Nephron (organoid): ENCODE data around the gene LDLR.
"Not testable (repeated sequence)": the region's sequence is repeated elsewhere in the genome, so short reads cannot be mapped to it uniquely, and the experiment has no call there.

Experiments
- H3K27ac Mint-ChIP-seq, 3 experiments: 2 replicates each; pipeline ENCODE4 v1.8.0; 2020; ENCODE audit warnings: mixed read lengths in 3 of 3, mild to moderate bottlenecking in 2 of 3, moderate library complexity in 1 of 3
- H3K27me3 Mint-ChIP-seq: 2 replicates; pipeline ENCODE4 v1.8.0; 2021; ENCODE audit warnings: low read depth, mild to moderate bottlenecking, moderate library complexity, mixed read lengths
- H3K36me3 Mint-ChIP-seq: 2 replicates; pipeline ENCODE4 v1.8.0; 2020; ENCODE audit warnings: low read depth, mixed read lengths
- H3K4me1 Mint-ChIP-seq: 2 replicates; pipeline ENCODE4 v1.8.0; 2020; ENCODE audit warnings: mixed read lengths
- H3K4me3 Mint-ChIP-seq, 3 experiments: 2 replicates each; pipeline ENCODE4 v1.8.0; 2020; ENCODE audit warnings: mild to moderate bottlenecking in 3 of 3, mixed read lengths in 3 of 3, moderate library complexity in 2 of 3
- H3K9me3 Mint-ChIP-seq: 2 replicates; pipeline ENCODE4 v1.8.0; 2020; ENCODE audit warnings: mixed read lengths
- TF ChIP-seq, protein P1 (sequence below), 3 experiments: fragments of 200-600 bp; sonication (generic); IDR thresholded peaks; one replicate each; pipeline ENCODE4 v1.5.0; 2021; ENCODE audit warnings: antibody characterized with exemption in 3 of 3; ENCODE audit not compliant: unreplicated experiment in 3 of 3

The LDLR gene

DNA sequence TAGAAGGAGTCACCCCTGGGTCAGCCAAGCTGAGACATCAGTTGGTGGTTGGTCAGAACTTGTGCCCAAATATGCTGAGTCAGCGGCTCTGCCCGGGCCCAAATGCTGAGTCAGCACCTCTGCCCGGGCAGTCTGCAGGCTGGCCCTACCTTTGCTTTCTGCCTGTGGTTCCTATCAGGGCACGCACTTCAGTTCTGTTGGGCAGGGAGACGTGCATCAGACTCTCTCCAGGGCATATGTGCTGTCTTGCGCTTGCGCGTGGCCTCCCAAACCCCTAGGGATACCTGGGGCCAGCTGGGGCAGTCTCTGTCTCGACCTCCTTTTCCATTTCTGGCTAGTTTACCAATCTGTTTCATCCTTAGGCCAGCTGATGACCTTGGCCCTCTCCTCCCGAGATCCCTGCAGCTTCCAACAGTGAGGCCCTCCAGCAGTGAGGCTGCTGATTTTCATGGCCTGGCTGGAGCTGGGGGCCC is 24.4 kb upstream of the LDLR start:
- Mint-ChIP-seq H3K36me3 (peaks cover 60% of the 10 kb centered on the region), H3K27ac (peak overlapping the region; percentile 56 to 88 (median 64)), H3K4me1 (peaks cover 4% of the 10 kb centered on the region), H3K27me3 (no peaks in the 10 kb centered on the region), H3K4me3 (no peak overlapping the region), H3K9me3 (peaks cover 4% of the 10 kb centered on the region)
- TF ChIP-seq, protein P1, sequence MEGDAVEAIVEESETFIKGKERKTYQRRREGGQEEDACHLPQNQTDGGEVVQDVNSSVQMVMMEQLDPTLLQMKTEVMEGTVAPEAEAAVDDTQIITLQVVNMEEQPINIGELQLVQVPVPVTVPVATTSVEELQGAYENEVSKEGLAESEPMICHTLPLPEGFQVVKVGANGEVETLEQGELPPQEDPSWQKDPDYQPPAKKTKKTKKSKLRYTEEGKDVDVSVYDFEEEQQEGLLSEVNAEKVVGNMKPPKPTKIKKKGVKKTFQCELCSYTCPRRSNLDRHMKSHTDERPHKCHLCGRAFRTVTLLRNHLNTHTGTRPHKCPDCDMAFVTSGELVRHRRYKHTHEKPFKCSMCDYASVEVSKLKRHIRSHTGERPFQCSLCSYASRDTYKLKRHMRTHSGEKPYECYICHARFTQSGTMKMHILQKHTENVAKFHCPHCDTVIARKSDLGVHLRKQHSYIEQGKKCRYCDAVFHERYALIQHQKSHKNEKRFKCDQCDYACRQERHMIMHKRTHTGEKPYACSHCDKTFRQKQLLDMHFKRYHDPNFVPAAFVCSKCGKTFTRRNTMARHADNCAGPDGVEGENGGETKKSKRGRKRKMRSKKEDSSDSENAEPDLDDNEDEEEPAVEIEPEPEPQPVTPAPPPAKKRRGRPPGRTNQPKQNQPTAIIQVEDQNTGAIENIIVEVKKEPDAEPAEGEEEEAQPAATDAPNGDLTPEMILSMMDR (IDR thresholded peaks at IDR 0.05; ENCODE audit: unreplicated experiment in 3 of 3) = no peak

DNA sequence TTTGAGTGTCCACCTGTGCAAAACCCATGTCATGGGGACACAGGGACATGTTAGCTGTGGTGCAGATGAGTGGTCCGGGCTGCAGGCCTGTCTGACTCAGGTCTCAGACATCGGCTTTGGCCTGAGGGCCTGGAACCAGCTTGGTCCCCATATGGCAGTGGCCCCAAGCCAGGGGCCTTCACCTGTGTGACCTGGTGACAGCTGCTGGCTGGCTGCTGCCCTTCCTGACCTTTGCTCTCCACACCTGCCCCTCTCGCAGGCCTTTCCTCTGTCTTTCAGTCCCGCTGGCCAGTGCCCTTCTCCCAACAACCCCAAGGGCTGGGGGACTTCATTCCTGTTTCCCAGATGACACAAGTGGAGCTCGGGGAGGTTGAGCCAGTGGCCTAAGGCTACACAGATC is 22.9 kb upstream of the LDLR start:
- Mint-ChIP-seq H3K27me3 (no peaks in the 10 kb centered on the region), H3K4me3 (no peak overlapping the region), H3K27ac (no peak overlapping the region), H3K4me1 (peaks cover 4% of the 10 kb centered on the region), H3K36me3 (peaks cover 50% of the 10 kb centered on the region), H3K9me3 (peaks cover 4% of the 10 kb centered on the region)
- TF ChIP-seq, protein P1 (IDR thresholded peaks at IDR 0.05; ENCODE audit: unreplicated experiment in 3 of 3) = no peak

DNA sequence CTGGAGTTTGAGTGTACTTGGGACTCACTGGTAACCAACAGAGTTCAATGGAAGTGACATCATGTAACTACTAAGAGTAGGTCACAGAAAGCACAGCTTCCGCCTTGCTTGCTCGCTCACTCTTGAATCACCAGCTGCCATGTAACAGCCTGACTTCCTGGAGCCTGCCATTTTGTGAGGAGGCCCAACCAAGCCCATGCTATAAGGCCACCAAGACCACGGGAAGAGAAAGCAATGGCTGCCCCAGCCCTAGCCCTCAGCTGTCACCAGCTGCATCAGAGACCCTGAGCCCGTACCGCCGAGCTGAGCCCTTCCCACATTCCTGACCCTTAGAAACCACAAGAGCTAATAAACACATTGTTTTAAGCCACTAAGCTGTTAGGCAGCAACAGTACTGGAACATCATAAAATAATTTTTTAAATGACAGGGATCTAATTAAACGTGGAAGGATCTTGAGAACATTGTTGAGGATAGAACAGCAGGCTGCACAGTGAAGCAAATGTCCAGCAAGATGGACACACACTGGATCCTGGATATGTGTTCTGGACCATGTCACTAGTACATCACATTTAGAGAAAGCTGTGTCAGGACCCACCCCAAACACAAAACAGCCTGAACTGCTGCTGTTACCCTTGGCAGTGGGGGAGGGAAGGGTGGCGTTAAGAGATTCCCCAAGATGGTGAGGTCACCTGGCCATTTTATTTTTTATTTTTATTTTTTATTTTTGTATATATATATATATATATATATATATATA is 21.7 kb upstream of the LDLR start:
- H3K4me3 Mint-ChIP-seq = no peak overlapping the region
- H3K36me3 Mint-ChIP-seq = peaks cover 42% of the 10 kb centered on the region
- TF ChIP-seq, protein P1 (IDR thresholded peaks at IDR 0.05; ENCODE audit: unreplicated experiment in 3 of 3) = no peak
- H3K9me3 Mint-ChIP-seq = peaks cover 4% of the 10 kb centered on the region
- H3K4me1 Mint-ChIP-seq = peaks cover 4% of the 10 kb centered on the region
- H3K27ac Mint-ChIP-seq = no peak overlapping the region
- no peaks in the 10 kb centered on the region for H3K27me3 Mint-ChIP-seq

DNA sequence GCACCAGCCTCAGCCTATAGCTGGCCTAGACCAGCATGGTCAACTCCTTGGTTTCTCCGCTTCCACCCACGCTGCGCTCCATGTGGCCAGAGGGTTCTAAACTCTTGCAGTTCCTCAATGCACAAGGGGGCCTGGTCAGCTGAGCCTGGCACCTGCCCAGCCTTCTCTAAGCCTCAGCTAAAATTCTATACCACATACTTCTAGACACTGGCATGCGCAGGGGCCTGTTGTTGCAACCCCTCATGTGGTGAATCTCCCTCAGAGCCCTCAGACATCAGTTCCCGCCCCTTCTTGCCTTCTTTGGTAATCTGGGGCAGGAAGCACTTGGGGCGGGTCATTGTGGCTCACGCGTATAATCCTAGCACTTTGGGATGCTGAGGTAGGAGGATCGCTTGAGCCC is 19.7 kb upstream of the LDLR start:
- no peak overlapping the region for H3K4me3 Mint-ChIP-seq
- H3K27me3 Mint-ChIP-seq = no peaks in the 10 kb centered on the region
- no peak overlapping the region for H3K27ac Mint-ChIP-seq
- H3K9me3 Mint-ChIP-seq = peaks cover 4% of the 10 kb centered on the region
- peaks cover 38% of the 10 kb centered on the region for H3K36me3 Mint-ChIP-seq
- TF ChIP-seq, protein P1 (IDR thresholded peaks at IDR 0.05; ENCODE audit: unreplicated experiment in 3 of 3) = no peak
- peaks cover 4% of the 10 kb centered on the region for H3K4me1 Mint-ChIP-seq

DNA sequence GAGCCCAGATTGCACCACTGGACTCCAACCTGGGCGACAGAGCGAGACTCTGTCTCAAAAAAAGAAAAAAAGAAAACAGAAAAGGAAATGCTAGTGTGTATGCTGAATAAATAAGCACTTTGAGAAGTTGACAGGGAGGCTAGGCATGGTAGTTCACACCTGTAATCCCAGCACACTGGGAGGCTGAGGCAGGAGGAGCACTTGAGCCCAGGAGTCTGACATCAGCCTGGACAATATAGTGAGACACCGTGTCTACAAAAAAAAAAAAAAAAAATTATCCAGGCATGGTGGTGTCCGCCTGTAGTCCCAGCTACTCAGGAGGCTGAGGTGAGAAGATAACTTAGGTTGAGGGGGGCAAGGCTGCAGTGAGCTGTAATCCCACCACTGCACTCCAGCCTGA is 19.1 kb upstream of the LDLR start:
- H3K27me3 Mint-ChIP-seq = no peaks in the 10 kb centered on the region
- peaks cover 2% of the 10 kb centered on the region for H3K4me1 Mint-ChIP-seq
- TF ChIP-seq, protein P1 (IDR thresholded peaks at IDR 0.05; ENCODE audit: unreplicated experiment in 3 of 3) = no peak
- H3K36me3 Mint-ChIP-seq = peaks cover 33% of the 10 kb centered on the region
- peaks cover 4% of the 10 kb centered on the region for H3K9me3 Mint-ChIP-seq
- H3K4me3 Mint-ChIP-seq = no peak overlapping the region
- H3K27ac Mint-ChIP-seq = no peak overlapping the region

DNA sequence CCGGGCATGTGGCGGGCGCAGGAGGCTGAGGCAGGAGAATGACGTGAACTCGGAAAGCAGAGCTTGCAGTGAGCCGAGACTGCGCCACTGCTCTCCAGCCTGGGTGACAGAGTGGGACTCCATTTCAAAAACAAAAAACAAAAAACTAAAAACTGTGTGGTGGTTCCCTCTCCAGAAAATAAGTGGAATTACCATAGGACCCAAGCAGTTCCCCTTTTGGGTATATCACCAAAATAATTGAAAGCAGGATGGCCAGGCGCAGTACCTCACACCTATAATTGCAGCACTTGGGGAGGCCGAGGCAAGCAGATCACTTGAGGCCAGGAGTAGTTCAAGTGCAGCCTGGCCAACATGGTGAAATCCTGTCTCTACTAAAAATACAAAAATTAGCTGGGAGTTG is 15.7 kb upstream of the LDLR start:
- Mint-ChIP-seq H3K27me3 (no peaks in the 10 kb centered on the region), H3K9me3 (no peaks in the 10 kb centered on the region), H3K4me1 (no peaks in the 10 kb centered on the region), H3K27ac (no peak overlapping the region), H3K4me3 (no peak overlapping the region), H3K36me3 (peaks cover 10% of the 10 kb centered on the region)
- TF ChIP-seq, protein P1 (IDR thresholded peaks at IDR 0.05; ENCODE audit: unreplicated experiment in 3 of 3) = no peak

DNA sequence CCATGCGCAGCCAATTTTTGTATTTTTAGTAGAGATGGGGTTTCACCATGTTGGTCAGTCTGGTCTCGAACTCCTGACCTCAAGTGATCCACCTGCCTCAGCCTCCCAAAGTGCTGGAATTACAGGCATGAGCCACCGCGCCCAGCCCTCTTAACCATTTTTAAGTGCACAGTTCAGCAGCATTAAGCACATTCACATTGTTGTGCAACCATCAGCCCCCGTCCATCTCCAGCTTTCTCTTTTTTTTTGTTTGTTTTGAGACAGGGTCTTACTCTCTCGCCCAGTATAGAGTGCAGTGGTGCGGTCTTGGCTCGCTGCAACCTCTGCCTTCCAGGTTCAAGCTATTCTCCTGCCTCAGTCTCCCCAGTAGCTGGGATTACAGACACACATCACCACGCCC is 12.5 kb upstream of the LDLR start:
- H3K27me3 Mint-ChIP-seq, H3K4me3 Mint-ChIP-seq, H3K9me3 Mint-ChIP-seq, H3K36me3 Mint-ChIP-seq, H3K27ac Mint-ChIP-seq, H3K4me1 Mint-ChIP-seq: not testable (repeated sequence)
